Peyer's patch (tissue), 4 donors: ENCODE measurements around the gene KRT79.

Source experiments
- CTCF ChIP-seq, 6 experiments: fragments of 450-650 bp in 4 of 6; fragments of 200-600 bp in 2 of 6; sonication (generic) in 1 of 6; IDR thresholded peaks; one replicate each; pipeline ENCODE4 v1.5.1; 2017 to 2019; ENCODE audit warnings: antibody characterized with exemption in 6 of 6, mild to moderate bottlenecking in 3 of 6, moderate library complexity in 1 of 6
- POLR2A ChIP-seq, 2 donors: fragments of 450-650 bp; IDR thresholded peaks; one replicate each; pipeline ENCODE4 v1.5.1; 2017; ENCODE audit warnings: antibody characterized with exemption in 2 of 2, mild to moderate bottlenecking in 2 of 2, moderate library complexity in 2 of 2

GRCh38 chr12:52814710-52815155 is 19.4 kb downstream of the KRT79 start:
- TF ChIP-seq CTCF (IDR thresholded peaks at IDR 0.05), result no peak
- no peak for TF ChIP-seq POLR2A (IDR thresholded peaks at IDR 0.05)
